Measurements from ENCODE around the gene NRF1. TPM values are rescaled to one million over a fixed set of nuclear protein-coding genes. Genes with fewer than 3 reads are reported as not detected.
"Not testable (repeated sequence)": the region's sequence is repeated elsewhere in the genome, so short reads cannot be mapped to it uniquely, and the experiment has no call there.

Gene NRF1
- total RNA-seq, 2 experiments from 2014 or later = 20.5 to 28.9 TPM

- POLR2A ChIA-PET = no interaction called here
- DNase-seq (no peak), ATAC-seq (no peak)
- H3K36me3 Mint-ChIP-seq (ENCODE audit: low read depth) = peaks cover 13% of the 10 kb centered on the region
- peaks cover 2% of the 10 kb centered on the region for H3K9me3 Mint-ChIP-seq (ENCODE audit: low read depth)
- H3K27ac Mint-ChIP-seq = no peak overlapping the region
- CTCF ChIA-PET = interaction anchor here (2.7 kb wide), 1 partner anchor 158 kb away, joined by 12 read pairs; no protein-coding TSS in a partner anchor
- H3K4me1 Mint-ChIP-seq = peaks cover 5% of the 10 kb centered on the region
- intact Hi-C loops (cut with DNase I, micrococcal nuclease) = no loop called here
- no peaks in the 10 kb centered on the region for H3K27me3 Mint-ChIP-seq
- no peak overlapping the region for H3K4me3 Mint-ChIP-seq
Observed at GRCh38 chr7:129667116-129667515, 55.6 kb downstream of the NRF1 start.

DNA sequence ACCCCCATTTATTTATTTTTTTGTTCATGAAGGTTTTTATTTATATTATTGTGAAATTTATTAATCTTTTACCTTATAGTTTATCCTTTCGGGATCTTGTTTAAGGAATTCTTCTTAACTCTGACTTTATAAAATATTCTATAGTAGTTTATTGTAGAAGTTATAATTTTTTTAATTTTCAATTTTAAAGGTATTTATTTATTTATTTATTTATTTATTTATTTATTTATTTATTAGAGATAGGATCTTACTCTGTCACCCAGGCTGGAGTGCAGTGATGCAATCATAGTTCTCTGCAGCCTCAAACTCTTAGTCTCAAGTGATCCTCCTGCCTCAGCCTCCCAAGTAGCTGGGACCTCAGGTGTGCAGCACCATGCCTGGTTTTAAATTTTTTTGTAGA, 56.0 kb downstream of the NRF1 start:
- Mint-ChIP-seq H3K4me3 (no peak overlapping the region), H3K27ac (no peak overlapping the region), H3K9me3 (ENCODE audit: low read depth) (no peaks in the 10 kb centered on the region), H3K27me3 (no peaks in the 10 kb centered on the region), H3K4me1 (peaks cover 5% of the 10 kb centered on the region), H3K36me3 (ENCODE audit: low read depth) (peaks cover 9% of the 10 kb centered on the region)
- no peak for DNase-seq
- ATAC-seq = no peak
- POLR2A ChIA-PET = no interaction called here
- CTCF ChIA-PET = interaction anchor here (2.7 kb wide), 1 partner anchor 157 kb away, joined by 12 read pairs; no protein-coding TSS in a partner anchor
- intact Hi-C loops (cut with DNase I, micrococcal nuclease) = no loop called here

DNA sequence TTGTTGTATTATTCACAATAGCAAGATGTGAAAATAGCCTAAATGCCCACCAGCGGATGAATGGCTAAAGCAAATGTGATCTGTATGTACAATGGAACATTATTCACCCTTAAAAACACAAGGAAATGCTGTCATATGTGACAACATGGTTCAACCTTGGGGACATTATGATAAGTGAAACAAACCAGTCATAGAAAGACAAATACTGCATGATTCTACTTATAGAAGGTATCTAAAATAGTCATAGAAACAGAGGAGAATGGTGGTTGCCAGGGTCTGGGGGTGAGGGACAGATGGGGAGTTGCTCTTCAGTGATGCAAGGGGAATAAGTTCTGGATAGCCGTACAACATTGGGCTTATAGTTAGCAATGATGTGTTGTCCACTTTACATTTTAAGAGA, 58.4 kb downstream of the NRF1 start:
- intact Hi-C loops (cut with DNase I, micrococcal nuclease) = no loop called here
- H3K36me3 Mint-ChIP-seq (ENCODE audit: low read depth) = peaks cover 6% of the 10 kb centered on the region
- H3K4me3 Mint-ChIP-seq = no peak overlapping the region
- ChIA-PET CTCF (no interaction called here), POLR2A (no interaction called here)
- no peaks in the 10 kb centered on the region for H3K27me3 Mint-ChIP-seq
- ATAC-seq (no peak), DNase-seq (no peak)
- H3K4me1 Mint-ChIP-seq = peaks cover 2% of the 10 kb centered on the region
- H3K9me3 Mint-ChIP-seq (ENCODE audit: low read depth) = no peaks in the 10 kb centered on the region
- H3K27ac Mint-ChIP-seq = no peak overlapping the region

DNA sequence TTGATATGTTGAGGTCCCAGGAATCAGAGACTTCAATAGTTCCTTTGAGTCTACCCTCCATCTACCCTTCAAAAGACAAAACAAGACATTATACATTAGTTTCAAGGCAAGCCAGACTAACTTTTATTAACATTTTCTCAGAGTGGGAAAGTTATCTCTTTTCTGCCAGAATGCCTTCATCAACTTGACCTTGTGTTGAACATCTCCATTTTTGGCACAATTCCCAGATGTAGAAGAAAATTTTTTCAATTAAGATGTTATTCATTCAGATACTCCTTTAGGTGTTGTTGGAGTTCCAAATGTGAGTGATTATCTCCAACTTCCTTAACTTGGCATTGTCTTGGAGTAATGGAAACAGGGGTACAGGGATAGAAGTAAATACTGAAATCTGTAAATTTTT, 59.1 kb downstream of the NRF1 start:
- Mint-ChIP-seq H3K4me3 (no peak overlapping the region), H3K36me3 (ENCODE audit: low read depth) (peaks cover 13% of the 10 kb centered on the region), H3K27ac (no peak overlapping the region), H3K4me1 (no peaks in the 10 kb centered on the region), H3K9me3 (ENCODE audit: low read depth) (peaks cover 5% of the 10 kb centered on the region), H3K27me3 (no peaks in the 10 kb centered on the region)
- CTCF ChIA-PET = no interaction called here
- intact Hi-C loops (cut with DNase I, micrococcal nuclease) = no loop called here
- ATAC-seq (no peak), DNase-seq (no peak)
- POLR2A ChIA-PET = no interaction called here

DNA sequence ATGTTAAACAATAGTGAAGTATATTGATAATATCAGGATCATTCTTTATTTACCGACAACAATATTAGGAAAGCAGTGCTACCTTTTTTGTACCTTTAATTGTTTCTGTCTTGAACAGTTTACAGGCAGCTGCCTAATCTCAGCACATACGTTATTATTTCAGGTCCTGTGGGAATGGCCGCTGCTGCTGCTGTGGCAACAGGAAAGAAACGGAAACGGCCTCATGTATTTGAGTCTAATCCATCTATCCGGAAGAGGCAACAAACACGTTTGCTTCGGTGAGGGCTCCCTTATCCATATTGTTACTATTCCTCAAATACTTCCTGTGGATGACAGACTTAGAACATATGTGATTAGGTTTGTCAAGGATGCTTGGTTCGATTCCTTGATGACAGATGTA, 59.7 kb downstream of the NRF1 start:
- Mint-ChIP-seq H3K27me3 (no peaks in the 10 kb centered on the region), H3K4me3 (no peak overlapping the region), H3K9me3 (ENCODE audit: low read depth) (peaks cover 5% of the 10 kb centered on the region), H3K36me3 (ENCODE audit: low read depth) (peaks cover 19% of the 10 kb centered on the region), H3K4me1 (no peaks in the 10 kb centered on the region), H3K27ac (no peak overlapping the region)
- POLR2A ChIA-PET = no interaction called here
- intact Hi-C loops (cut with DNase I, micrococcal nuclease) = no loop called here
- CTCF ChIA-PET = no interaction called here
- no peak for ATAC-seq
- DNase-seq = no peak

- H3K9me3 Mint-ChIP-seq (ENCODE audit: low read depth); H3K27ac Mint-ChIP-seq; intact Hi-C loops (cut with DNase I, micrococcal nuclease); H3K4me1 Mint-ChIP-seq; H3K27me3 Mint-ChIP-seq; H3K4me3 Mint-ChIP-seq; DNase-seq; POLR2A ChIA-PET; ATAC-seq: not testable (repeated sequence)
- CTCF ChIA-PET = interaction anchor here (0.6 to 0.8 kb wide), 4 partner anchors 12 to 1364 kb away, joined by 3 to 5 read pairs (median 4); no protein-coding TSS in a partner anchor
- H3K36me3 Mint-ChIP-seq (ENCODE audit: low read depth) = peaks cover 32% of the 10 kb centered on the region
Observed at GRCh38 chr7:129674475-129674874, 63.0 kb downstream of the NRF1 start.

- intact Hi-C loops (cut with DNase I, micrococcal nuclease) = no loop called here
- CTCF ChIA-PET = interaction anchor here (0.9 kb wide), 1 partner anchor 11 kb away, joined by 3 read pairs; no protein-coding TSS in a partner anchor
- ATAC-seq (no peak), DNase-seq (no peak)
- POLR2A ChIA-PET = interaction anchor here (0.5 to 0.7 kb wide), 2 partner anchors 21 to 620 kb away, joined by 3 read pairs; no protein-coding TSS in a partner anchor
- Mint-ChIP-seq H3K27ac (no peak overlapping the region), H3K9me3 (ENCODE audit: low read depth) (peaks cover 5% of the 10 kb centered on the region), H3K4me3 (no peak overlapping the region), H3K36me3 (ENCODE audit: low read depth) (peaks cover 35% of the 10 kb centered on the region), H3K4me1 (peaks cover 2% of the 10 kb centered on the region), H3K27me3 (no peaks in the 10 kb centered on the region)
Observed at GRCh38 chr7:129675521-129675920, 64.0 kb downstream of the NRF1 start.

- ChIA-PET CTCF (interaction anchor here (0.9 kb wide), 1 partner anchor 10 kb away, joined by 3 read pairs; no protein-coding TSS in a partner anchor), POLR2A (no interaction called here)
- Mint-ChIP-seq H3K9me3 (ENCODE audit: low read depth) (peaks cover 5% of the 10 kb centered on the region), H3K36me3 (ENCODE audit: low read depth) (peaks cover 35% of the 10 kb centered on the region), H3K27ac (no peak overlapping the region), H3K4me3 (no peak overlapping the region), H3K27me3 (no peaks in the 10 kb centered on the region), H3K4me1 (peaks cover 2% of the 10 kb centered on the region)
- DNase-seq (no peak), ATAC-seq (no peak)
- intact Hi-C loops (cut with DNase I, micrococcal nuclease) = no loop called here
Observed at GRCh38 chr7:129676017-129676897, 64.7 kb downstream of the NRF1 start.

DNA sequence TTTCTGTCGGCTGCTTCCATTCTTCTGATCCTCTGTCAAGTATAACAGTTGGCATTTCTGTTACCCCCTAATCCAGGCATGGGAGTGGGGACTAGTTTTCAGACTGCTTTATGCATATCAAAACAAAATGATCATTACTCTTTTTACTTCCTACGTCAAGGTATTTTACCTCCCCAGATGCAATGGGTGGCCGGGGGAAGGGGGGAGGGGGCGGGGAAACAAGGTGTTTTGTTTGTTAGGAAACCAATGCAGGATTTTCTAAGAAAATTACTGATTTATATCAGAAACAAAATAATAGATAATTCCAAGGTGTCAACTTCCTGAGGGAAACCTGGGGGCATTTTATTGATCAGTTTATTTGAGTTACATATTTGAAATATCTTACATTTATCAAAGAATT, 66.3 kb downstream of the NRF1 start:
- H3K9me3 Mint-ChIP-seq (ENCODE audit: low read depth) = peaks cover 5% of the 10 kb centered on the region
- no peak for DNase-seq
- ATAC-seq = no peak
- H3K36me3 Mint-ChIP-seq (ENCODE audit: low read depth) = peaks cover 37% of the 10 kb centered on the region
- H3K27ac Mint-ChIP-seq = no peak overlapping the region
- ChIA-PET POLR2A (no interaction called here), CTCF (interaction anchor here (0.7 to 1.8 kb wide), 3 partner anchors 9 to 15 kb away, joined by 3 read pairs; no protein-coding TSS in a partner anchor)
- no peak overlapping the region for H3K4me3 Mint-ChIP-seq
- no peaks in the 10 kb centered on the region for H3K27me3 Mint-ChIP-seq
- intact Hi-C loops (cut with DNase I, micrococcal nuclease) = no loop called here
- H3K4me1 Mint-ChIP-seq = peaks cover 2% of the 10 kb centered on the region

- peaks cover 2% of the 10 kb centered on the region for H3K4me1 Mint-ChIP-seq
- DNase-seq (no peak), ATAC-seq (no peak)
- peaks cover 39% of the 10 kb centered on the region for H3K36me3 Mint-ChIP-seq (ENCODE audit: low read depth)
- CTCF ChIA-PET = interaction anchor here (0.7 to 1.8 kb wide), 3 partner anchors 10 to 14 kb away, joined by 3 read pairs; no protein-coding TSS in a partner anchor
- H3K27me3 Mint-ChIP-seq = no peaks in the 10 kb centered on the region
- no peak overlapping the region for H3K4me3 Mint-ChIP-seq
- no peak overlapping the region for H3K27ac Mint-ChIP-seq
- POLR2A ChIA-PET = no interaction called here
- peaks cover 5% of the 10 kb centered on the region for H3K9me3 Mint-ChIP-seq (ENCODE audit: low read depth)
- intact Hi-C loops (cut with DNase I, micrococcal nuclease) = no loop called here
Observed at GRCh38 chr7:129678606-129679005, 67.1 kb downstream of the NRF1 start.

DNA sequence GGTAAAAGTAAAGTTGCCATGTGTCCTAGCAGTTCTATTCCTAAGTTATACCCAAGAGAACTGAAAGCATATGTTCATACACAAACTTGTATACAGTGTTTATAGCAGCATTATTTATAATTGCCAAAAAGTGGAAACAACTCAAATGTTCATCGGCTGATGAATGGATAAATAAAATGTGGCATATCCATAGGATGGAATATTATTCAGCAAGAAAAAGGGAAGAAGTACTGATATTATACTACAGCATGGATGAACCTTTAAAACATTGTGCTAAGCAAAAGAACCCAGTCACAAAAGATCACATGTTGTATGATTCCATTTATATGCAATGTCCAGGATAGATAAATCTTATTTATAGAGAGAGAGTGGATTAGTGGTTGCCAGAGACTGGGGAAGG, 68.9 kb downstream of the NRF1 start:
- Mint-ChIP-seq H3K27me3 (no peaks in the 10 kb centered on the region), H3K4me3 (no peak overlapping the region), H3K4me1 (peaks cover 2% of the 10 kb centered on the region), H3K36me3 (ENCODE audit: low read depth) (peaks cover 33% of the 10 kb centered on the region), H3K27ac (no peak overlapping the region), H3K9me3 (ENCODE audit: low read depth) (peaks cover 1% of the 10 kb centered on the region)
- ChIA-PET CTCF (no interaction called here), POLR2A (no interaction called here)
- ATAC-seq (no peak), DNase-seq (no peak)
- intact Hi-C loops (cut with DNase I, micrococcal nuclease) = no loop called here

DNA sequence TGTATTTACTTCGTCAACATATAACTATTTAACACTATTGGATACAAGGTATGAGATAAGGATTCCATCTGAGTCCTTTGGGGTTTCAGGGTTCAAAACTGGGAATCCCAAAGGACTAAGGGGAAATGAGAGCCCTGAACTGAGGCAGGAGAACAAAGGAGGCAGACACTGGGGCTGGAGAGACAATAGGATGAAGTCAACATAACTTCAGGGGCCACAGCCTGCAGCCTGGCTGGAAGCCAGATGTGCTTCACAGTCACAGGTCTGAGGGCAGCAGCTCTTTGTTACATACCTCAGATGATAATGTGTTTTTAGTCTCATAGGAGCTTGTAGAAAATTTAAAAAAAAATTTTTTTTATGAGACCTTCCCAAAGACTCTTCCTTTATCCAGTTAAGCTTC, 73.3 kb downstream of the NRF1 start:
- ChIA-PET CTCF (no interaction called here), POLR2A (no interaction called here)
- H3K4me1 Mint-ChIP-seq = no peaks in the 10 kb centered on the region
- H3K4me3 Mint-ChIP-seq = no peak overlapping the region
- intact Hi-C loops (cut with DNase I, micrococcal nuclease) = no loop called here
- H3K36me3 Mint-ChIP-seq (ENCODE audit: low read depth) = peaks cover 11% of the 10 kb centered on the region
- H3K27me3 Mint-ChIP-seq = no peaks in the 10 kb centered on the region
- no peak for ATAC-seq
- H3K27ac Mint-ChIP-seq = no peak overlapping the region
- DNase-seq = no peak
- no peaks in the 10 kb centered on the region for H3K9me3 Mint-ChIP-seq (ENCODE audit: low read depth)
